ENCODE results near the gene DNAAF6. TPM values are rescaled to one million over a fixed set of nuclear protein-coding genes. Genes with fewer than 3 reads are reported as not detected.
A peak's percentile ranks its signal among the peaks of the same experiment; 100 is the strongest.
"Not testable (repeated sequence)": the region's sequence is repeated elsewhere in the genome, so short reads cannot be mapped to it uniquely, and the experiment has no call there.

Gene DNAAF6
- total and polyA plus RNA-seq, 2 experiments from 2014 or later, result not detected

GRCh38 chrX:107197319-107197718, 9.1 kb upstream of the DNAAF6 start:
- Histone ChIP-seq H3K4me2 (no peak overlapping the region), H3K4me3 (no peak overlapping the region), H3K4me1 (ENCODE audit: insufficient read depth) (no peaks in the 10 kb centered on the region), H3K27me3 (ENCODE audit: insufficient read depth) (no peaks in the 10 kb centered on the region), H3K9me2 (ENCODE audit: insufficient read depth) (no peaks in the 10 kb centered on the region), H4K20me1 (replicated peaks; ENCODE audit: insufficient read depth) (no peaks in the 10 kb centered on the region), H3F3A (replicated peaks; ENCODE audit: low read depth) (no peaks in the 10 kb centered on the region), H3K27ac (ENCODE audit: low read depth) (no peak overlapping the region), H3K79me2 (replicated peaks; ENCODE audit: insufficient read depth) (no peaks in the 10 kb centered on the region), H2AFZ (no peak overlapping the region), H3K36me3 (ENCODE audit: insufficient read depth) (no peaks in the 10 kb centered on the region)
- no peak for DNase-seq (ENCODE audit: low spot score)
- H3K4me3 Mint-ChIP-seq, result no peak overlapping the region
- TF ChIP-seq JUNB (IDR thresholded peaks at IDR 0.05; ENCODE audit: unreplicated experiment) (no peak), ZNF114 (CRISPR knock-in tag; IDR thresholded peaks at IDR 0.05) (no peak)
- no peaks in the 10 kb centered on the region for H3K27me3 Mint-ChIP-seq (ENCODE audit: insufficient read depth, low read depth, poor library complexity)
- H3K4me1 Mint-ChIP-seq, result no peaks in the 10 kb centered on the region
- no peaks in the 10 kb centered on the region for H3K36me3 Mint-ChIP-seq (ENCODE audit: low read depth)
- no peak overlapping the region for H3K27ac Mint-ChIP-seq
- no peak for ATAC-seq
- no peaks in the 10 kb centered on the region for H3K9me3 Mint-ChIP-seq

- not testable (repeated sequence) for H3K36me3 ChIP-seq (ENCODE audit: insufficient read depth); H3K4me1 ChIP-seq (ENCODE audit: insufficient read depth); DNase-seq (ENCODE audit: low spot score); H3F3A ChIP-seq (replicated peaks; ENCODE audit: low read depth); H3K79me2 ChIP-seq (replicated peaks; ENCODE audit: insufficient read depth); H3K4me2 ChIP-seq; H3K9me3 Mint-ChIP-seq; H4K20me1 ChIP-seq (replicated peaks; ENCODE audit: insufficient read depth); H3K4me1 Mint-ChIP-seq; ATAC-seq; H3K36me3 Mint-ChIP-seq (ENCODE audit: low read depth); H2AFZ ChIP-seq; H3K27me3 Mint-ChIP-seq (ENCODE audit: insufficient read depth, low read depth, poor library complexity); H3K27ac Mint-ChIP-seq; H3K4me3 ChIP-seq; H3K9me2 ChIP-seq (ENCODE audit: insufficient read depth); H3K27ac ChIP-seq (ENCODE audit: low read depth); H3K27me3 ChIP-seq (ENCODE audit: insufficient read depth); H3K4me3 Mint-ChIP-seq
Observed at GRCh38 chrX:107198074-107198473, 8.3 kb upstream of the DNAAF6 start.

GRCh38 chrX:107199491-107199890, 6.9 kb upstream of the DNAAF6 start:
- no peaks in the 10 kb centered on the region for H3K36me3 Mint-ChIP-seq (ENCODE audit: low read depth)
- TF ChIP-seq JUNB (IDR thresholded peaks at IDR 0.05; ENCODE audit: unreplicated experiment) (no peak), EZH2phosphoT487 (IDR thresholded peaks at IDR 0.05; ENCODE audit: unreplicated experiment) (no peak)
- Histone ChIP-seq H3K4me1 (ENCODE audit: insufficient read depth) (peaks cover 6% of the 10 kb centered on the region; the same call in 1 of the 2 replicates), H3K4me3 (no peak overlapping the region), H3K27ac (ENCODE audit: low read depth) (no peak overlapping the region), H3K79me2 (replicated peaks; ENCODE audit: insufficient read depth) (no peaks in the 10 kb centered on the region), H3F3A (replicated peaks; ENCODE audit: low read depth) (no peaks in the 10 kb centered on the region), H3K36me3 (ENCODE audit: insufficient read depth) (no peaks in the 10 kb centered on the region), H3K4me2 (no peak overlapping the region), H3K9me2 (ENCODE audit: insufficient read depth) (no peaks in the 10 kb centered on the region), H3K27me3 (ENCODE audit: insufficient read depth) (no peaks in the 10 kb centered on the region), H4K20me1 (replicated peaks; ENCODE audit: insufficient read depth) (no peaks in the 10 kb centered on the region), H2AFZ (no peak overlapping the region)
- H3K4me3 Mint-ChIP-seq, result no peak overlapping the region
- H3K27me3 Mint-ChIP-seq (ENCODE audit: insufficient read depth, low read depth, poor library complexity), result no peaks in the 10 kb centered on the region
- ATAC-seq, result no peak
- DNase-seq (ENCODE audit: low spot score), result no peak
- no peaks in the 10 kb centered on the region for H3K9me3 Mint-ChIP-seq
- H3K4me1 Mint-ChIP-seq, result peaks cover 3% of the 10 kb centered on the region; the same call in 1 of the 3 replicates
- no peak overlapping the region for H3K27ac Mint-ChIP-seq

GRCh38 chrX:107204068-107204605, 2.3 kb upstream of the DNAAF6 start:
- DNase-seq (ENCODE audit: low spot score), result peak; percentile 41
- Histone ChIP-seq H4K20me1 (replicated peaks; ENCODE audit: insufficient read depth) (no peaks in the 10 kb centered on the region), H3K4me2 (peak overlapping the region; percentile 67; the same call in 1 of the 2 replicates), H2AFZ (no peak overlapping the region), H3K9me2 (ENCODE audit: insufficient read depth) (no peaks in the 10 kb centered on the region), H3K4me3 (peak overlapping the region; percentile 31; the same call in 1 of the 2 replicates), H3F3A (replicated peaks; ENCODE audit: low read depth) (no peaks in the 10 kb centered on the region), H3K4me1 (ENCODE audit: insufficient read depth) (peaks cover 6% of the 10 kb centered on the region; the same call in 1 of the 2 replicates), H3K27me3 (ENCODE audit: insufficient read depth) (no peaks in the 10 kb centered on the region), H3K36me3 (ENCODE audit: insufficient read depth) (no peaks in the 10 kb centered on the region), H3K27ac (ENCODE audit: low read depth) (no peak overlapping the region), H3K79me2 (replicated peaks; ENCODE audit: insufficient read depth) (no peaks in the 10 kb centered on the region)
- Mint-ChIP-seq H3K36me3 (ENCODE audit: low read depth) (no peaks in the 10 kb centered on the region), H3K9me3 (no peaks in the 10 kb centered on the region), H3K27ac (no peak overlapping the region), H3K4me1 (peaks cover 4% of the 10 kb centered on the region; the same call in 1 of the 3 replicates), H3K27me3 (ENCODE audit: insufficient read depth, low read depth, poor library complexity) (peaks cover 3% of the 10 kb centered on the region), H3K4me3 (no peak overlapping the region; the same call in 2 of the 3 replicates)
- no peak for ATAC-seq
- no peak for TF ChIP-seq CTCF (conservative IDR thresholded peaks at IDR 0.05; ENCODE audit: low read depth in 2 of 2)
- no peak for TF ChIP-seq JUNB (IDR thresholded peaks at IDR 0.05; ENCODE audit: unreplicated experiment)
- TF ChIP-seq REST (IDR thresholded peaks at IDR 0.05; ENCODE audit: unreplicated experiment), result no peak
- no peak for TF ChIP-seq POLR2AphosphoS5 (IDR thresholded peaks at IDR 0.05; ENCODE audit: low read depth)
- TF ChIP-seq ZNF331 (CRISPR knock-in tag; IDR thresholded peaks at IDR 0.05; ENCODE audit: low read depth), result no peak
- no peak for TF ChIP-seq ZNF114 (CRISPR knock-in tag; IDR thresholded peaks at IDR 0.05)
